Fibroblast of lung (primary cell): Measurements from ENCODE around the gene HOXC5. TPM values are rescaled to one million over a fixed set of nuclear protein-coding genes. Genes with fewer than 3 reads are reported as not detected.

Experiments
- DNase-seq, 2 donors: peaks; one replicate each; pipeline versions ENCODE4 v3.0.0 to v3.0.0-alpha.2; 2010; ENCODE audit warnings: low read depth in 2 of 2
- H2AFZ ChIP-seq: 2 replicates; pipeline ENCODE4 v1.5.1; 2012; ENCODE audit warnings: low read length, control low read depth, inconsistent platforms
- H3K27ac ChIP-seq: 2 replicates; pipeline ENCODE4 v1.5.1; 2011; ENCODE audit warnings: low read length, control low read depth; ENCODE audit not compliant: insufficient read depth
- H3K27me3 ChIP-seq: 2 replicates; pipeline ENCODE4 v1.5.1; 2011; ENCODE audit warnings: mild to moderate bottlenecking, low read length; ENCODE audit not compliant: control insufficient read depth, insufficient read depth
- H3K36me3 ChIP-seq: 2 replicates; pipeline ENCODE4 v1.5.1; 2011; ENCODE audit warnings: low read length; ENCODE audit not compliant: control insufficient read depth, insufficient read depth
- H3K4me1 ChIP-seq: 2 replicates; pipeline ENCODE4 v1.5.1; 2011; ENCODE audit warnings: low read length; ENCODE audit not compliant: control insufficient read depth, insufficient read depth; ENCODE audit errors: extremely low read depth
- H3K4me2 ChIP-seq: 2 replicates; pipeline ENCODE4 v1.5.1; 2011; ENCODE audit warnings: low read length, control low read depth; ENCODE audit not compliant: insufficient read depth; ENCODE audit errors: extremely low read depth
- H3K4me3 ChIP-seq, 4 experiments: fragments of 200-600 bp in 1 of 4; sonication (generic) in 1 of 4; replicated peaks in 1 of 4; 2 replicates each; pipeline ENCODE4 v1.5.1; 2011 to 2016; ENCODE audit warnings: low read length in 4 of 4, low read depth in 3 of 4, mild to moderate bottlenecking in 3 of 4, control low read depth in 2 of 4, inconsistent platforms in 1 of 4, mixed read lengths in 1 of 4; ENCODE audit not compliant: insufficient read depth in 1 of 4; ENCODE audit errors: control extremely low read depth in 1 of 4
- H3K79me2 ChIP-seq: 2 replicates; pipeline ENCODE4 v1.5.1; 2012; ENCODE audit warnings: mild to moderate bottlenecking, low read length, inconsistent platforms; ENCODE audit not compliant: control insufficient read depth, insufficient read depth
- H3K9ac ChIP-seq: 2 replicates; pipeline ENCODE4 v1.5.1; 2011; ENCODE audit warnings: mild to moderate bottlenecking, low read length, control low read depth; ENCODE audit not compliant: insufficient read depth
- H3K9me3 ChIP-seq: 2 replicates; pipeline ENCODE4 v1.5.1; 2012; ENCODE audit warnings: low read depth, low read length; ENCODE audit not compliant: control insufficient read depth, insufficient read depth
- H4K20me1 ChIP-seq: 2 replicates; pipeline ENCODE4 v1.5.1; 2011; ENCODE audit warnings: low read length; ENCODE audit not compliant: control insufficient read depth, insufficient read depth; ENCODE audit errors: extremely low read depth
- EZH2 ChIP-seq: IDR thresholded peaks from 2 replicates; pipeline ENCODE4 v1.5.1; 2012; ENCODE audit warnings: low read length, control low read depth, mild to moderate bottlenecking; ENCODE audit errors: missing control alignments
- polyA plus RNA-seq, 2 donors: library from polyadenylated mRNA; depleted of rRNA in 1 of 2; stranded (reverse) in 1 of 2; unstranded in 1 of 2; fragments of >200 nt; gene quantifications; 2 replicates each; pipeline ENCODE4 v1.2.1, GENCODE V29; 2011 to 2012; ENCODE audit warnings: missing spikeins in 1 of 2
- total RNA-seq: library from RNA; depleted of rRNA; stranded (reverse); fragments of >200 nt; gene quantifications from 2 replicates; pipeline ENCODE4 v1.2.1, GENCODE V29; 2014
- TF ChIP-seq, protein P1 (sequence below), 2 donors: IDR thresholded peaks in 1 of 2; conservative IDR thresholded peaks in 1 of 2; 1 replicate in 1 of 2; 2 replicates in 1 of 2; pipeline ENCODE4 v1.5.1; 2011 to 2012; ENCODE audit warnings: low read length in 2 of 2, control low read depth in 1 of 2, inconsistent platforms in 1 of 2, low read depth in 1 of 2, mild to moderate bottlenecking in 1 of 2

Gene HOXC5
- total and polyA plus RNA-seq, 2 donors (not counting 1 experiment from before 2014, with no cell fraction given): under 0.01 to 0.07 TPM

DNA sequence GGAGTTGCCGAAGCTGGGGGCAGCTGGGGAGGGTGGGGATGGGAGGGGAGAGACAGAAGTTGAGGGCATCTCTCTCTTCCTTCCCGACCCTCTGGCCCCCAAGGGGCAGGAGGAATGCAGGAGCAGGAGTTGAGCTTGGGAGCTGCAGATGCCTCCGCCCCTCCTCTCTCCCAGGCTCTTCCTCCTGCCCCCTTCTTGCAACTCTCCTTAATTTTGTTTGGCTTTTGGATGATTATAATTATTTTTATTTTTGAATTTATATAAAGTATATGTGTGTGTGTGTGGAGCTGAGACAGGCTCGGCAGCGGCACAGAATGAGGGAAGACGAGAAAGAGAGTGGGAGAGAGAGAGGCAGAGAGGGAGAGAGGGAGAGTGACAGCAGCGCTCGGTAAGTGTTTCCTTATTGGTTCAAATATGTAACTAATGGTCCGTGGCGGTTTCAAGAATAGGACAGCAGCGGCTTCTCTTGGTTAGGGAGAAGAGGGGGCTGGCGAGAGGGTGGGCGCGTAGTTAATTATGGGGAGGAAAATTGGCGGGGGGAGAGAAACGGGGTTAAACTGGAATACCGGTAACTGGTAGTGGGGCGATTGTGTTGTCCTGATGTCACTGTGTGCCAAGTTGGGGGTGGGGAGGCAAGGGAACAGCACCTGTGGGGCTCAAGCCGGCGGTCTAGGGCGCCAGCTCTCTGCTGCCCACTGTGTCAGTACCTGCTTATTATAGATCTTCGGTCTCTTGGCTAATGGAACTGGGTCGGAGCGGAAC is 15.6 kb upstream of the HOXC5 start:
- H3K9ac ChIP-seq: no peak overlapping the region

DNA sequence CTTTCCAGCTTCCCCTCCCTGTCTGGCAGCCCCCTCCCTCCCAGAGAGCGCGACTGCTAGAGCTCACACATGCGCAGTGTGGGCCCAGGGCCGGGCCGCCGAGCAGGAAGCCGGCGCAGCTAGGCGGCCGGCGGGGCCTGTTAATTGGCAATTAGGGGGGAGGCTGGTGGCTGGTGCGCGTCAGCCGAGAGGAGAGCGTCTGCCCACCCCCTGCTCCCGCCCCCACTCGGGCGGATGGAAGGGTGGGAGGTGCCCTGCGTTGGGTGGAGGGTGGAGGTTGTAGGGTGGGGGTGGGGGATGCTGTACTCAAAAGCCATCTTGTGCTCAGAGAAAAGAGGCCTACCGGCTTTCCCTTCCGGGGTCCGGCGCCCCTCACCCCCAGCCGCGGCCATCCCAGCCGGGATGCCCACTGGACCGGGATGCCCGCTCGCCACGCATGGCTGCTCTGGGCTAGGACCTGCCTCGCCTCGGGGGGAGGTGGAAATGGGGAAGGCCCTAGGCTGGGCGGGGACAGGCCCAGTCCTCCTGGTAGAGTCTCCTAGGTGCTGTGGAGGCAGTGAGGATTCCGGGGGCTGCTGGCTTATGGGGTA is 14.9 kb upstream of the HOXC5 start:
- Histone ChIP-seq H3K27me3 (peaks cover 43% of the 10 kb centered on the region), H3K9ac (peak overlapping the region; percentile 26), H2AFZ (peak overlapping the region; percentile 35), H3K27ac (peak overlapping the region; percentile 38), H3K36me3 (no peaks in the 10 kb centered on the region), H4K20me1 (no peaks in the 10 kb centered on the region), H3K9me3 (no peaks in the 10 kb centered on the region), H3K4me2 (peak overlapping the region; percentile 94), H3K4me1 (no peaks in the 10 kb centered on the region), H3K79me2 (no peaks in the 10 kb centered on the region), H3K4me3 (peak overlapping the region; percentile 43 to 57 (median 52))
- TF ChIP-seq, protein P1, sequence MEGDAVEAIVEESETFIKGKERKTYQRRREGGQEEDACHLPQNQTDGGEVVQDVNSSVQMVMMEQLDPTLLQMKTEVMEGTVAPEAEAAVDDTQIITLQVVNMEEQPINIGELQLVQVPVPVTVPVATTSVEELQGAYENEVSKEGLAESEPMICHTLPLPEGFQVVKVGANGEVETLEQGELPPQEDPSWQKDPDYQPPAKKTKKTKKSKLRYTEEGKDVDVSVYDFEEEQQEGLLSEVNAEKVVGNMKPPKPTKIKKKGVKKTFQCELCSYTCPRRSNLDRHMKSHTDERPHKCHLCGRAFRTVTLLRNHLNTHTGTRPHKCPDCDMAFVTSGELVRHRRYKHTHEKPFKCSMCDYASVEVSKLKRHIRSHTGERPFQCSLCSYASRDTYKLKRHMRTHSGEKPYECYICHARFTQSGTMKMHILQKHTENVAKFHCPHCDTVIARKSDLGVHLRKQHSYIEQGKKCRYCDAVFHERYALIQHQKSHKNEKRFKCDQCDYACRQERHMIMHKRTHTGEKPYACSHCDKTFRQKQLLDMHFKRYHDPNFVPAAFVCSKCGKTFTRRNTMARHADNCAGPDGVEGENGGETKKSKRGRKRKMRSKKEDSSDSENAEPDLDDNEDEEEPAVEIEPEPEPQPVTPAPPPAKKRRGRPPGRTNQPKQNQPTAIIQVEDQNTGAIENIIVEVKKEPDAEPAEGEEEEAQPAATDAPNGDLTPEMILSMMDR (conservative IDR thresholded peaks at IDR 0.05 in 1 of 2, IDR thresholded peaks at IDR 0.05 in 1 of 2; ENCODE audit: low read depth in 1 of 2, low read length in 2 of 2): no peak
- TF ChIP-seq EZH2: no peak
- DNase-seq: peak in 1 of 2 donors; percentile 52

More for the DNA sequence above, 15.6 kb upstream of the HOXC5 start:
- Histone ChIP-seq H3K27ac (peak overlapping the region; percentile 37), H2AFZ (peak overlapping the region; percentile 29), H3K4me1 (no peaks in the 10 kb centered on the region), H3K36me3 (no peaks in the 10 kb centered on the region), H3K9me3 (no peaks in the 10 kb centered on the region), H3K4me3 (peak overlapping the region; percentile 43 to 57 (median 52)), H4K20me1 (no peaks in the 10 kb centered on the region), H3K4me2 (peak overlapping the region; percentile 94), H3K27me3 (peaks cover 41% of the 10 kb centered on the region), H3K79me2 (no peaks in the 10 kb centered on the region)
- DNase-seq: no peak
- TF ChIP-seq, protein P1 (conservative IDR thresholded peaks at IDR 0.05 in 1 of 2, IDR thresholded peaks at IDR 0.05 in 1 of 2; ENCODE audit: low read depth in 1 of 2, low read length in 2 of 2): no peak
- TF ChIP-seq EZH2: peak; percentile 73

DNA sequence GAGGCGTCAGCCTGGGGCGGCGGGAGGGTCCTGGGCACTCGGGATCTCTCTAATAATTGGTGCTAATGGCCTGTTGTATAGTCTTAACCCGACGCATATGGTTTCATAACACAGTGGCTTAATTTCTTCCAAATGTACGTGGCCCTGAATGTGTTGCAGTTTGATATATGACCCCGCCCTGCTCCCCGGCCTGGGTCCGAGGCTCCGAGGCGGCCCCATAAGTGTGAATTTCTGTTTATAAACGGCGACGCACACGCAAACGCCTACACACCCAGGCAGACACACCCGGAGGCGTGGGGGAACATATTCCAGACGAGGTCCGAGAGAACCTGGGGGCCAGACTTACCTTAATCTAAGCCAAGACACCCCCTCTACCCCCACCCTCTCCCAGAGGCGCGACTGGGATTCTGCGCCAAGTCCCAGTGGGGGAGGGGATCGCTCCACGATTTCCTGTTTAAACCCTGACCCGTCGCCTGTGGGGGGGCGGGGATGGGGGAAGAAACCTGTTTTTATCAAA is 14.3 kb upstream of the HOXC5 start:
- H3K27ac ChIP-seq: peak overlapping the region; percentile 38
- no peaks in the 10 kb centered on the region for H3K4me1 ChIP-seq
- H3K27me3 ChIP-seq: peaks cover 41% of the 10 kb centered on the region
- no peak overlapping the region for H3K9ac ChIP-seq
- H2AFZ ChIP-seq: peak overlapping the region; percentile 35
- no peaks in the 10 kb centered on the region for H3K9me3 ChIP-seq
- H3K36me3 ChIP-seq: no peaks in the 10 kb centered on the region
- H3K79me2 ChIP-seq: no peaks in the 10 kb centered on the region
- H4K20me1 ChIP-seq: no peaks in the 10 kb centered on the region
- no peak for TF ChIP-seq EZH2
- TF ChIP-seq, protein P1 (conservative IDR thresholded peaks at IDR 0.05 in 1 of 2, IDR thresholded peaks at IDR 0.05 in 1 of 2; ENCODE audit: low read depth in 1 of 2, low read length in 2 of 2): no peak
- DNase-seq: no peak
- peak overlapping the region; percentile 94 for H3K4me2 ChIP-seq
- peak overlapping the region in 2 of 4 experiments; percentile 17 to 57 for H3K4me3 ChIP-seq
